Fibroblast of peridontal ligament (primary cell): ENCODE results near the gene LRBA.
A peak's percentile ranks its signal among the peaks of the same experiment; 100 is the strongest.
"Not testable (repeated sequence)": the region's sequence is repeated elsewhere in the genome, so short reads cannot be mapped to it uniquely, and the experiment has no call there.

ENCODE experiments used
- DNase-seq: peaks from one replicate; pipeline ENCODE4 v3.0.0-alpha.2; 2010; ENCODE audit errors: extremely low read depth

The LRBA gene

GRCh38 chr4:150942539-150942938, 72.5 kb downstream of the LRBA start:
- no peak for DNase-seq

GRCh38 chr4:150940123-150940522, 75.0 kb downstream of the LRBA start:
- DNase-seq: no peak

GRCh38 chr4:150939530-150939929, 75.6 kb downstream of the LRBA start:
- no peak for DNase-seq

GRCh38 chr4:150938873-150939499, 76.1 kb downstream of the LRBA start:
- peak; percentile 15 for DNase-seq

GRCh38 chr4:150938417-150938816, 76.7 kb downstream of the LRBA start:
- no peak for DNase-seq

GRCh38 chr4:150934022-150934421, 81.1 kb downstream of the LRBA start:
- DNase-seq: no peak

- no peak for DNase-seq
Observed at GRCh38 chr4:150931796-150932195, 83.3 kb downstream of the LRBA start.

- DNase-seq: no peak
Observed at GRCh38 chr4:150931005-150931404, 84.1 kb downstream of the LRBA start.

- DNase-seq: no peak
Observed at GRCh38 chr4:150923945-150924344, 91.1 kb downstream of the LRBA start.

GRCh38 chr4:150921486-150921885, 93.6 kb downstream of the LRBA start:
- DNase-seq: not testable (repeated sequence)

GRCh38 chr4:150918562-150918961, 96.5 kb downstream of the LRBA start:
- DNase-seq: not testable (repeated sequence)

- no peak for DNase-seq
Observed at GRCh38 chr4:150911326-150911725, 103.8 kb downstream of the LRBA start.

GRCh38 chr4:150909116-150909515, 106.0 kb downstream of the LRBA start:
- no peak for DNase-seq

GRCh38 chr4:150906987-150907633, 108.0 kb downstream of the LRBA start:
- DNase-seq: peak; percentile 35

- no peak for DNase-seq
Observed at GRCh38 chr4:150904671-150905070, 110.4 kb downstream of the LRBA start.

GRCh38 chr4:150903603-150904002, 111.5 kb downstream of the LRBA start:
- DNase-seq: no peak

- DNase-seq: no peak
Observed at GRCh38 chr4:150896497-150896896, 118.6 kb downstream of the LRBA start.

GRCh38 chr4:150890246-150890645, 124.8 kb downstream of the LRBA start:
- DNase-seq: no peak

GRCh38 chr4:150889306-150889705, 125.8 kb downstream of the LRBA start:
- no peak for DNase-seq

- DNase-seq: no peak
Observed at GRCh38 chr4:150888625-150889024, 126.5 kb downstream of the LRBA start.

GRCh38 chr4:150888217-150888616, 126.9 kb downstream of the LRBA start:
- DNase-seq: no peak

- DNase-seq: peak; percentile 27
Observed at GRCh38 chr4:150886597-150886996, 128.5 kb downstream of the LRBA start.

- no peak for DNase-seq
Observed at GRCh38 chr4:150884625-150885024, 130.5 kb downstream of the LRBA start.

- no peak for DNase-seq
Observed at GRCh38 chr4:150875367-150875766, 139.7 kb downstream of the LRBA start.
